ENCODE results near the gene SLC25A20. TPM values are rescaled to one million over a fixed set of nuclear protein-coding genes. Genes with fewer than 3 reads are reported as not detected.
"Not testable (repeated sequence)": the region's sequence is repeated elsewhere in the genome, so short reads cannot be mapped to it uniquely, and the experiment has no call there.

The SLC25A20 gene
- total RNA-seq, 4 donors from 2014 or later = 7.7 to 41.8 (median 15.3) TPM

GRCh38 chr3:48918388-48919214, 19.9 kb upstream of the SLC25A20 start, which contains the start of gene ARIH2:
Gene ARIH2, plus strand, starts transcription at chr3:48918842. Its CDS starts 8,717 bp downstream, at chr3:48927559.
- intact Hi-C loops (cut with DNase I; ENCODE audit: low total_unique reads) = no loop called here
- no peaks in the 10 kb centered on the region for H3K9me3 ChIP-seq
- H3K4me1 ChIP-seq = peaks cover 0 to 9% of the 10 kb centered on the region in 2 donors
- no peaks in the 10 kb centered on the region for H3K27me3 ChIP-seq
- peak within 1 kb of the TSS; percentile 90 to 96 for H3K27ac ChIP-seq
- TF ChIP-seq CTCF (IDR thresholded peaks at IDR 0.05) (peak in 3 of 4 experiments; percentile 4 to 13 (median 10)), POLR2A (IDR thresholded peaks at IDR 0.05) (peak; percentile 61 to 85)
- peak within 1 kb of the TSS; percentile 41 to 86 for H3K4me3 ChIP-seq
- H3K36me3 ChIP-seq = no peaks in the 10 kb centered on the region
- peak; percentile 88 to 93 for DNase-seq

- TF ChIP-seq CTCF (IDR thresholded peaks at IDR 0.05) (no peak), POLR2A (IDR thresholded peaks at IDR 0.05) (no peak)
- intact Hi-C loops (cut with DNase I; ENCODE audit: low total_unique reads) = no loop called here
- Histone ChIP-seq H3K27me3 (no peaks in the 10 kb centered on the region), H3K27ac (no peak overlapping the region), H3K4me1 (peaks cover 0 to 3% of the 10 kb centered on the region in 2 donors), H3K36me3 (no peaks in the 10 kb centered on the region), H3K9me3 (no peaks in the 10 kb centered on the region), H3K4me3 (no peak overlapping the region)
- DNase-seq = no peak
Measured at GRCh38 chr3:48915296-48915695, 16.6 kb upstream of the SLC25A20 start.

GRCh38 chr3:48907026-48907425, 8.3 kb upstream of the SLC25A20 start:
- H3K36me3 ChIP-seq; intact Hi-C loops (cut with DNase I; ENCODE audit: low total_unique reads); H3K27ac ChIP-seq; H3K4me3 ChIP-seq; H3K9me3 ChIP-seq; DNase-seq; H3K27me3 ChIP-seq; H3K4me1 ChIP-seq: not testable (repeated sequence)

- peak overlapping the region in 1 of 2 donors; percentile 71 for H3K4me3 ChIP-seq
- intact Hi-C loops (cut with DNase I; ENCODE audit: low total_unique reads) = no loop called here
- DNase-seq = no peak
- H3K27me3 ChIP-seq = no peaks in the 10 kb centered on the region
- TF ChIP-seq CTCF (IDR thresholded peaks at IDR 0.05) = no peak
- no peak for TF ChIP-seq POLR2A (IDR thresholded peaks at IDR 0.05)
- no peaks in the 10 kb centered on the region for H3K9me3 ChIP-seq
- H3K36me3 ChIP-seq = no peaks in the 10 kb centered on the region
- H3K27ac ChIP-seq = peak overlapping the region; percentile 74 to 82
- no peaks in the 10 kb centered on the region for H3K4me1 ChIP-seq
Measured at GRCh38 chr3:48899273-48899672, 591 bp upstream of the SLC25A20 start.

- intact Hi-C loops (cut with DNase I; ENCODE audit: low total_unique reads) = no loop called here
- no peaks in the 10 kb centered on the region for H3K27me3 ChIP-seq
- peak overlapping the region; percentile 71 to 75 for H3K4me3 ChIP-seq
- no peaks in the 10 kb centered on the region for H3K4me1 ChIP-seq
- peak in 1 of 2 donors; percentile 16 for DNase-seq
- H3K36me3 ChIP-seq = no peaks in the 10 kb centered on the region
- no peaks in the 10 kb centered on the region for H3K9me3 ChIP-seq
- TF ChIP-seq POLR2A (IDR thresholded peaks at IDR 0.05) (no peak), CTCF (IDR thresholded peaks at IDR 0.05) (no peak)
- peak overlapping the region; percentile 74 to 82 for H3K27ac ChIP-seq
Measured at GRCh38 chr3:48897460-48898376, 964 bp downstream of the SLC25A20 start.

Data from uterus (tissue), 4 donors.